Activated T-helper 9 cell treated with anti-CD3 and anti-CD28 coated beads, Interleukin-2, amount 50 U/mL, for 16 hours (primary cell): ENCODE measurements around the gene MAP4K2.

ENCODE experiments used
- DNase-seq: peaks from one replicate; pipeline ENCODE4 v3.0.0-alpha.2; 2020; ENCODE audit warnings: low read depth

The MAP4K2 gene

DNA sequence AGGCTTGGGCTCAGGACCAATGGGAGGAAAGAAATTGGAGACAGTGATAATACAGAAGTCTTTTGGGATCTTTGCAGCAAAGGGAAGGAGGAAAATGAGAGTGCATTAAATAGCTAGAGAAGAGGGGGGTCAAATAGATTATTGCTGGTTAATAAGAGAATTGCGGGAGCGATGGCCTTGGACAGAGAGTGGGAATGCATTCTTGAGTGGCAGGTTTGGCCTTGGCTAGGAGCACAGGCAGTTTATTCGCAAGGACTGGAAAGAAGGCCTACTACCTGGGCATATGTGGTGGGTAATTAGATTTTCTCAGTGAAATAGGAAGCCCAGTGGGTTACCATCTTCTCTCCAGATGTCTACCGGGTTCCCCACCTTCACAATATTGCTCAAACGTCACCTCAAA is 10.8 kb upstream of the MAP4K2 start:
- DNase-seq = no peak

GRCh38 chr11:64810891-64811272 is 7.9 kb upstream of the MAP4K2 start:
- DNase-seq = no peak

DNA sequence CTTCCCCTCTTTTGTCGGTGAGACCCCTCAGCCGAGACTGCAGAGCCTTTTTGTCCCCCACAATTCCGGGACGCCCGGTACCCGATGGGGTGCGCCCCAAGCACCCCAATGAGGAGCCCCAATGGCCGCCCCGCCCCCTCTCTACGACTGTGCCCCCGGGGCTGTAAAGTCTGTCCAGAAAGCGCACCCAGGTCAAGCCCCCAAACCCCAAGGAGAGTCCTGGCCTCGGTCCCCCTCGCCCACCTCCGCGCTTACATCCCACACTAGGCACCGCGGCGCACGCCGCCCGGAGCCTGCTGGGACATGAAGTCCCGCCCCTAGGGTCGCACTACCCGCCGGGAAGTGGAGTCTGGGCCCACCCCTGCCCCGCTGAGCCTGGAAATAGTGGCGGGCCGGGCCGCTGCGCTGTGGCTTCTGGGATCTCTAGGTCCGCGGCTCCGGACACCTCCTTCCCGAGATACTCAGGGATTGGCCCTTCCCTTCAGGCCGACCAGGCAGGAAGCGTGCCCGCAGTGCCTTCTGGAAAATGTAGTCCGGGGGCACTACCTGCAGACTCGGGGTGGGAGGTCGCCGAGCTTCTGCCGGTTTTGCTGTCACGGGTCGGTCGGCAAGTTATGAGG is 7.4 kb upstream of the MAP4K2 start, which contains the start of gene MEN1:
Gene MEN1 (minus strand): TSS at position 281 of the 620 bp plus-strand sequence. CDS start 442 bp downstream, outside the sequence.
- peak; percentile 72 for DNase-seq

DNA sequence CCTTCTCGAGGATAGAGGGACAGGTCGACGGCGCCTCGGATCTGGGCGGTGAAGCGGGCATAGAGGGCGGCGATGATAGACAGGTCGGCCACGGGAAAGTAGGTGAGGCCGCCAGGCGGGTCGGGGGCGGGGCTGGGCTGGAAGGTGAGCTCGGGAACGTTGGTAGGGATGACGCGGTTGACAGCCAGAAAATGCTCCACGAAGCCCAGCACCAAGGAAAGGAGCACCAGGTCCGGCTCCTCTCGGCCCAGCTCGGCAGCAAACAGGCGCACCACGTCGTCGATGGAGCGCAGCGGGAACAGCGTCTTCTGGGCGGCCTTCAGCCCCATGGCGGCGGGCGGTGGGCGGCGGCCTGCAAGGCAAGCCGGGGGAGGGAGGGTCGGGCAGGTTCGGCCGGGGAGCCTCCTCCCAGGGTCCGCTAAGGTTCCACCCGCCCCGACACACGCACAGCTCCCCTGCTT is 6.8 kb upstream of the MAP4K2 start:
- no peak for DNase-seq

DNA sequence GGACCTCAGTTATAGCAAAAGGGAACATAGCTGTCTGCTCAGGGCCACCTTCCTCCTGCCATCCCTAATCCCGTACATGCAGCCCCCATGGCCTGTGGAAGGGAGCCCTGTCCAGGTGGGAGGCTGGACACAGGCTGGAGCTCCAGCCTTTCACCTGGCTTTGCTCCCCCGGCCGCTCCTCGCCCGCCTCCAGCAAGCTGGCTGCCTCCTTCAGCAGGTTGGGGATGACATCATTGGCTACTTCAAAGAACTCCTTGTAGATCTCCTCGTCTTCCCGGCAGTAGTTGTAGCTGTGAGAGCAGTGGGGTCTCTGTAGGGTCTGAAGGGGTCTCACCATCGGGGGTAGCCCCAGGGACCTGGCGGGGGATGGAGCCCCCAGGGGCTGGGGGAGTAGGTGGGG is 2.5 kb upstream of the MAP4K2 start:
- no peak for DNase-seq

DNA sequence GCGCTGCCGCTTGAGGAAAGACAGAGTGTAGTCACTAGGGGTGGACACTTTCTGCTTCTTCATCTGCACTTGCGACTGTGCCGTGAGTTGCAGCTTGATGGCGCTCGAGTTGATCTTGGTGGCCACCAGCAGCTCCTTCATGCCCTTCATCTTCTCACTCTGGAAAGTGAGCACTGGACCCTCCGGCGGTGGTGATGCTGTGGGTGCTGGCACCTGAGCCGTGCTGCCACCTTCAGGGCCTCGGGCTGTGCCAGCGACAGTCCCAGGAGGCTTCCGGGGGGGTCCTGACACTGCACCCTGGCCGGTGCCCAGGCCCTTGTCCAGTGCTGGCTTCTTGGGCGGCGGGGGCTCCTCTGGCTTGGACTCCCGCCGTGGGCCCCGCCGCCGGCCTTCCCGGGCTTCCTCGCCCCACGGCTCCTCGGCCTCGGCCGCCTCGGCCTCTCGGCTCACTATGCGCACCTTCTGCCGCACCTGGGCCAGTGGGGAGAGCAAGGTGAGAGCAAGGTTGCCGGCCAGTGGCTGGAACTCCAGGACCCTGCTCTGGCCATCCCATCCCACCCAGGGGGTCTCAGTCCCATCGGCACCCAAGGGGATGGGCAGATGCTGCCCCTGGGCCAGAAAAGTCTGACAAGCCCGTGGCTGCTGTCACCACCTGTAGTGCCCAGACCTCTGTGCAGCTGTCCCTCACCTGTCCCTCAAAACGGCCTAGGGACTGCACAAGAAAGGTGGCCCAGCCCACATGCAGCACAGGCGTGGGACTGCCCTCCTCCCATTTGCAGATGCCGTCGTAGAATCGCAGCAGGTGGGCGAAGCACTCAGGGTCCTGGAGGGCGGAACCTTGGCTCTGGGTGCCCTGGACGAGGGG is 1.6 kb upstream of the MAP4K2 start:
- no peak for DNase-seq

DNA sequence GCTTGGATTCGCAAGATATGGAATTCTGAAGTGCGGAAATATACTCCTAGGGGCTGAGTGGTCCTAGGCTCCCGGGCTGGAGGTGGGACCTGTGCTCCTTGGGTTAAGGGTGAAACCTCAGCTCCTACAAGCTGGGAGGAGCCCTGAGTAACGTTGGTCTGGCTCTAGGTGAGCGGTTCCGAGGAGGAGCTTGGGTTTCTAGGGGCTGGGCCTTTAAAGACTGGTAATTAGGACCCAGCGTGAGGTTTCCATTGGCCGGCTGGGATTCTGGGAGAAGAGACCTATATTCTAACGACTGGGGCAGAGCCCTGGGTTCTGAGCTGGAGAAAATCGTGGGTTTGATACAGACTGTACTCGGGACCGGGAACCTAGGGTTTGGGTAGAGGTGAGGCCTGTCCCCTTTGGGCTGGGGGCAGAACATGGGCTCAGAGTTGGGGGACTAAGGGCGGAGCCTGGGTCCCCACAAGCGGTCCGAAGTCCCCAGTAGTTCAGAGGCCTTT is 882 bp upstream of the MAP4K2 start:
- DNase-seq = no peak

DNA sequence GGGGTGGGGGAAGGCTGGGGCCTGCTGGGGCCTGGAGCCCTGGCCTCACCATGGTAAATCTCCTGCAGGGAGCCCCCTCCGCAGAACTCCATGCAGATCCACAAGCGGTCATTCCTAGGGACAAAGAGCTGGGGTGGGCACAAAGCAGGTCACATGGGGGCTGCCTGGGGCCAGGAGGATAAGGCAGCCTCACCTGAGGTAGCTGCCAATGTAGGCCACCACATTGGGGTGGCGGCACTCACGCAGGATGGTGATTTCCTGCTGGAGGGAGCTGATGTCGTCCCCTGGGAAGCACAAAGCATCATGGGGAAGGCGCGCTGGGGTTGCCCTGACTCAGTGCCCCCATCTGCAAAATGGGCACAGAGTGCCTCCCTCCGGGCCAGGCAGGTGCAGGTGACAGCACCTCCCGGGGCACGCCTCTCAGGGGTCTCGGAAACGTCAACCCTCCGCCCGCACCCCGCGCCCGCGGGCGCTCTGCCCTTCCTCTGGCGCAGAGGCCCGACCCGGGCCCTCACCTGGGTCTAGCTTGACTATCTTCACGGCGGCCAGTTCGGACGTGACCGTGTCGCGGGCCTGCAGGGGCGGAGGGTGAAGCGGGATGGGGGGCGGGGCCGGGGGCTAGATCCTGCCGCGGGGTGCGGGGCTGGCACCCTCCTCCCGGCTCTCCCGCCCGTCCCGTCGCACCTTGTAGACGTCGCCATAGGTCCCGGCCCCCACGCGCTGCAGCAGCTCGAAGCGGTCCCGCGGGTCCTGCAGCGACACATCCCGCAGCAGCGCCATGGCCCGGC is 450 bp downstream of the MAP4K2 start:
- DNase-seq = peak; percentile 14

- DNase-seq = no peak
These were observed 1.2 kb downstream of the MAP4K2 start for GRCh38 chr11:64801561-64802369.

- no peak for DNase-seq
These were observed 1.9 kb downstream of the MAP4K2 start for GRCh38 chr11:64801158-64801464.

GRCh38 chr11:64800303-64801157 is 2.5 kb downstream of the MAP4K2 start:
- no peak for DNase-seq

DNA sequence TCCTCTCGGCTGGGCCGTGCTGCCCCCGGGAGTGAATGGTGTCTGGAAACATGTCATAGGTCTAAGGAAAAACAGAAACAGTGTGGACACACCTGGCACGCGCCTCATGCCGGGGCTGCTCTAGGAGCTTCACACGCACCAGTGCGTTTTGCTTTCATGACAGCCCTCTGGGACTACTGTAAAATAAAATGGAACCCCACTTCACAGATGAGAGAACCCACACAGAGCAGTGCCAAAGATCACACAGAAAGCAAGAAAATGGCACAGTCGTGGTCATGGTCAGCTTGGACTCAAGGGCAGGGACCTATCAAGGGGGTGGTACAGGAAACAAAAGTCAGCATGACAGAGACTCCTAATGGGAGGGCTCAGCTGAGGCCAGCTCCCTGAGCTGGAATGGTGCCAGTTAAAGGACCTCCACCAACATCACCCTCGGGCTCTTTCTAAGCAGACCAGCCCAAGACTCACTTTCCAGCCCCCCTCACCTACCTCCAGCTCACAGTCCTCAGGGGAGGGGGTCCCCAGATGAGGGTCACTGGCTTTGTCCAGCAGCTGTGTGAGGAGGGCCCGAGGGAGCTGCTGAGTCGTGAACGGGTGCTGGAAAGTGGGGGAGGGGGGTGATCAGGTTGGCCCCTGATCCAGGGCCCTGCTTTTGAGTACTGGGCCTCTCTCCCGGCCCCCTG is 3.3 kb downstream of the MAP4K2 start:
- no peak for DNase-seq

DNA sequence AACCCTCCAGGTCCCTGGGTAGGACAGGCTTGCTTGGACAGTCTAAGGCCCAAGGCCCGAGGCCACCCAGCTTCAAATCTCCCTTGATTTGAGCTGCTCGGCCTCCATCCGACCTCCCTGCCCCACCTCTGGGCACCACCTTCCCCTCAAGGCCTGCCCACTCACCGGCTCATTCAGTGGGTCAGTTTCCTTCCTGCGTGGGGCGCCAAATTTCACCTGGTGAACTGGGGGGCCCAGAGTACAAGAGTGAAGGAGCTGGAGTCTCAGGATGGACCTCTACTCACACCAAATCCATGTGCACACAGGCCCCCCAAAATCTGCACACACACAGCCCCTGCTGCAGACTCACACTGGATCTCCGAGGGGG is 3.8 kb downstream of the MAP4K2 start:
- no peak for DNase-seq

DNA sequence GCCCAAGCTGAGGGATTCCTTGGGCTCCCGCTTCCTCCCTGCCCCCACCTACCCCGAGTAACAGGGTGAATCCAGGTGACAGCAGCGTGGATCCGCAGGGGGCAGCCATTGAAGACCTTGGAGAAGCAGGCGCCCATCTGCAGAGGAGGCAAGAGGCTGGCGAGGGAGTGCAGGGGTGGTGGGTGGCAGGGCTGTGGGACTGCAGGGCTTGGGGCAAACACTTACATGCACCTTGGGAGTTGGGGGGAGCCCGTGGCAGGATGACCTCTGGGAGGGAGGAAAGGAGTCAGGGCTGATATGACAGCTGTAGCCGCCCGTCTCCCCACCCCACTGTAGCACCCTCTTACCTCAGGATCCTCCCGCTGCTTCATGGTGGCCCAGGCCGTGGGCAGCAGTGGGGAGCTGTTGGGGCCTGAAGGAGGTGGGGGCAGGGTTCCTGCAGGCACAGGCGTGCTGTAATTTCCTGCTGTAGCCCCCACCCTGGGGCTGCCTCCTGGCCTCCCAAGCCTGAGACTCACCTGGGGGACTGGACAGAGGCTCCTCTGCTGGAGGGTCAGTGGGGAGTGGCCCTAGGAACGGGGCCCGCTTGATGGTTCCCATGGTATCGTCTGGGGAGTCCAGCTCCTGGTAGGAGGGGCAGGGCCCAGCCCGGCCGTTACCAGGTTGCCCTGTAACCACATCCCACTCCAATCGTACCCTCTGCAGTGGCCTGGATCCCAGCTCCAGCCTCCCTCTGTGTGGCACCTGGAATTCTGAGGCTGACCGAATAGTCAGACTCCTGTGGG is 6.1 kb downstream of the MAP4K2 start:
- DNase-seq = no peak

DNA sequence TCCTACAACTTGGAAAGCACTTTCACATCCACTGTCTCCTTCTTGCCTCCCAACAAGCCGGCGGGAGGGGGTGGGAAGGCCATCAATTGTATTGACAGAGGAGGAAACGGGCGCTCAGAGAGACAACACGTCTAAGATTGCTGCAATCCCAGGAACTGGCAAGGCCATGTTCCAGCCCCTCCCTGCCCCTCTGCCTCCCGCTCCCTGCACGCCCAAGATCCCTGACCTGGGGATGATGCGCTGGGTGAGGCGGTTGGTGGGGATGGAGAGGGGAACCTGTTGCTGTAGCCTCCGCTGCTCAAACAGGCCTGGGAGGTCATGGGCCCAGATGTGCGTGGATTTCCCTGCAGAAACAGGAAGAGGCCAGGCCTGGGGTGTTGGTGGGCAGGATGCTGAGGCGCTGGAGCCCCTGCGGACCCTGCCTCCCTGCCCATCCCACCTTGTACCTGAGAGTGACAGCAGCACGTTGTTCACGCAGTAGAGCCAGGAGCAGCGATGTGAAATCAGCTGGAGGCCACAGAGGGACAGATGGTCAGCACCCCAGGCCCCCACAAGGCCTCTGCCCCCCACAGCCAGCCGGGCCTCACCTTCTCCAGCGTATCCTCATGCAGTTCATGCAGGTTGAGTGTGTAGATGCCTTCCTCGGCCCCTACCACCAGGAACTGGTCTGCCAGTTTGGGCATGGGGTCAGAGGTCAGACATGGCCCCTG is 6.8 kb downstream of the MAP4K2 start:
- no peak for DNase-seq

DNA sequence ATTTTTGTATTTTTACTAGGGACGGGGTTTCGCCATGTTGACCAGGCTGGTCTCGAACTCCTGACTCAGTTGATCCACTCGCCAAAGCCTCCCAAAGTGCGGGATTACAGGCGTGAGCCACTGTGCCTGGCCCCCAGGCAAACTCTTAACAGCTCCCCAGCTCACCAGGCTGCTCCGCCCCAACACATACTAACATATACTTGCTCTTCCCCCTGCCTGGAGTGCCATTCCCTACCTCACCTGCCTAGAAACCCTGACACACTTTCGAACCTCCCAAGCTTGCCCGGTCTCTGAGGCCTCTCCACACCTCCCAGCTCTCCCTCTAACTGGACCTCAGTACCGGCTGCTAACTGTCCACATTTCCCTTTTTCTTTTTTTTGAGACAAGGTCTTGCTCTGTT is 8.5 kb downstream of the MAP4K2 start:
- no peak for DNase-seq

DNA sequence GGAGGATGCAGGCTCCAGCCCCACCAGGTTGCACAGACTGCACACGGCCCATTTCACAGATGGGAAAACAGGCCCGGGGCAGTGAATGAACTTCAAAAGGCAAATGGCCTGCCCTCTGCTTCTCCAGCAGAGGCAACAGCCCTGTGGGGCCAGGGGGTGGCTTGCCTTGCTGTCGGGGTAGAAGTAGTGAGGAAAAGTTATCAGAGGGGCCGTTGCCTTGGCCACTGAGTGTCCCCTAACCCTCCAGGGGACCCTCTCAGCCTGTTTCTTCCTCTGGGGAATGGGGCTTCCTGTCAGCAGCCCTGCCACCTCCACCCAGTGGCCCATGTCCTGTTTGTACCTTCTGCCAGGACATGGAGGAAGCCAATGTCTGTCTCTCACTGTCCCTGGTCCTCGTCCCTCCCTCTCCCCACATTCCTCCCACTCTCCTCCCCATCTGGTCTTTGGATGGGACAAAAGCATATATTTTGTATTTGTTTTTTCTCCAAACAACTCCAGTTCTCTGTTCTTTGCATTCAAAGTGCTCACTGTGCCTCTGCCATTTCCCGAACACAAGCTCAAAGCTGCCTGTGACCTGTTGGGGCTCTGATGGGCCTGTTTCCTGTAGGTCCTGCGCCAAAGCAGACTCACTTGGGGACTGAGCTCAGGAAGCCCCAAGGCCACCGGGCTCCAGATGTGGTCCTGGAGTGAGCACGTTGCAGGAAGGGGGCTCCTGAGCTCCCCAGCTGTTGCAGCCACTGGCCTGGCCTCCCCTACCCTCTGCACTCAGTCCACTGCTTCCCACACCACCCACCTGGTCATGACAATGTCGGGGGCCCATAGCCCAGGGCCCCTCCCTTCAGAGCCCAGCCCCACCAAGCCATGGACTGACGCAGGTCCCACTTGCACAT is 9.5 kb downstream of the MAP4K2 start:
- no peak for DNase-seq

DNA sequence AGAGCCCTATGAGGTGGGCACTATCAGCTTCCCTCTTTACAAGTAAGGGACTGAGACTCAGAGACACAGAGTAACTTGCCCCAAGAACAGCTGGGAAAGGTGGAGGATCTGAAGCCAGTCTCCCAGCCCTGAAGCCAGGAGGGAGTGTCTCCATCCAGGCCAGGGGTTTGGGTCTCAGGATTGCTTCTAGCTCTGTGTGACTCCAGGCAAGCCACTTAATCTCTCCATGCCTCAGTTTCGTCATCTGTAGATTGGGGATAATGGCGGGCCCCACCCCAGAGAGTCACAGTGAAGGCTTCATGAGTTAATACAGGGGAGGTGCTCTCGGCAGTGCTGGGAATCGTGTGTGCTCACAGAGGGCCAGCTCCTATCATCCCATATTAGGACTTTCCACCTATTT is 10.5 kb downstream of the MAP4K2 start:
- no peak for DNase-seq
